IMR-90 (cell line): ENCODE data around the gene AFAP1L1. TPM values are rescaled to one million over a fixed set of nuclear protein-coding genes. Genes with fewer than 3 reads are reported as not detected.

Experiments used
- ATAC-seq: fragments of 200-7000 bp; cut with Tn5 transposase; 2 replicates; pipeline ENCODE4 v1.9.1; 2020; ENCODE audit warnings: low read depth, mild to moderate bottlenecking, moderate library complexity
- BruUV-seq: library from RNA; stranded (reverse); fragments of 400-500 nt; replicated peaks from 2 replicates; lab custom pipeline; 2021; lab: Mats Ljungman, UMichigan
- CTCF ChIA-PET: fragments of 300-600 bp; formaldehyde crosslinking; extraction: SDS; loops from one replicate; lab custom pipeline; 2021; ENCODE audit warnings: antibody characterized with exemption; lab: Yijun Ruan, JAX
- POLR2A ChIA-PET: fragments of 300-600 bp; sonication (Branson Sonifier 250); formaldehyde crosslinking; loops from one replicate; lab custom pipeline; 2022; ENCODE audit warnings: antibody characterized with exemption; ENCODE audit not compliant: unreplicated experiment; lab: Charles Lee
- DNase-seq: peaks from one replicate; pipeline ENCODE4 v3.0.0; 2013
- H2AFZ ChIP-seq: replicated peaks from 2 replicates; pipeline ENCODE3; 2013; ENCODE audit warnings: low read length, mild to moderate bottlenecking; ENCODE audit not compliant: poor library complexity
- H2AK5ac ChIP-seq: 2 replicates; pipeline ENCODE4 v1.6.1; 2013; ENCODE audit warnings: low read depth, low read length, inconsistent platforms
- H2AK9ac ChIP-seq: replicated peaks from 2 replicates; pipeline ENCODE3; 2013; ENCODE audit warnings: mild to moderate bottlenecking, low read depth, low read length, moderate library complexity; ENCODE audit not compliant: poor library complexity
- H2BK120ac ChIP-seq: 2 replicates; pipeline ENCODE4 v1.6.1; 2013; ENCODE audit warnings: low read depth, low read length, inconsistent platforms
- H2BK15ac ChIP-seq: 3 replicates; pipeline ENCODE4 v1.6.1; 2013; ENCODE audit warnings: low read depth, low read length, inconsistent platforms
- H2BK20ac ChIP-seq: 2 replicates; pipeline ENCODE4 v1.6.1; 2013; ENCODE audit warnings: low read depth, mild to moderate bottlenecking, inconsistent platforms, low read length, moderate library complexity
- H2BK5ac ChIP-seq: 2 replicates; pipeline ENCODE4 v1.6.1; 2013; ENCODE audit warnings: mild to moderate bottlenecking, low read depth, low read length, inconsistent platforms; ENCODE audit not compliant: poor library complexity, severe bottlenecking
- H3K14ac ChIP-seq: replicated peaks from 2 replicates; pipeline ENCODE4 v1.6.1; 2013; ENCODE audit warnings: low read depth, low read length, inconsistent platforms
- H3K18ac ChIP-seq: 2 replicates; pipeline ENCODE4 v1.6.1; 2013; ENCODE audit warnings: low read depth, low read length, control low read depth
- H3K23ac ChIP-seq: 2 replicates; pipeline ENCODE4 v1.6.1; 2013; ENCODE audit warnings: low read depth, low read length, inconsistent platforms
- H3K27ac ChIP-seq: 2 replicates; pipeline ENCODE4 v1.5.1; 2013; ENCODE audit warnings: mild to moderate bottlenecking, control low read depth, low read length; ENCODE audit not compliant: insufficient read depth
- H3K27me3 ChIP-seq: 2 replicates; pipeline ENCODE4 v1.6.1; 2013; ENCODE audit warnings: low read length; ENCODE audit not compliant: control insufficient read depth, insufficient read depth
- H3K36me3 ChIP-seq: 2 replicates; pipeline ENCODE4 v1.6.1; 2013; ENCODE audit warnings: low read length, mixed read lengths; ENCODE audit not compliant: control insufficient read depth, insufficient read depth
- H3K4ac ChIP-seq: 2 replicates; pipeline ENCODE4 v1.6.1; 2013; ENCODE audit warnings: low read depth, low read length, inconsistent platforms
- H3K4me1 ChIP-seq: 2 replicates; pipeline ENCODE4 v1.6.1; 2013; ENCODE audit warnings: low read length, mixed read lengths; ENCODE audit not compliant: control insufficient read depth, insufficient read depth
- H3K4me2 ChIP-seq: 2 replicates; pipeline ENCODE4 v1.6.1; 2013; ENCODE audit warnings: low read depth, mild to moderate bottlenecking, control low read depth, low read length, moderate library complexity
- H3K4me3 ChIP-seq: 2 replicates; pipeline ENCODE4 v1.5.1; 2013; ENCODE audit warnings: low read depth, mild to moderate bottlenecking, control low read depth, low read length, moderate library complexity; ENCODE audit not compliant: insufficient read depth
- H3K56ac ChIP-seq: 2 replicates; pipeline ENCODE4 v1.6.1; 2013; ENCODE audit warnings: low read length, inconsistent platforms; ENCODE audit not compliant: insufficient read depth; ENCODE audit errors: extremely low read depth
- H3K79me1 ChIP-seq, 2 experiments: 2 replicates each; pipeline ENCODE4 v1.6.1; 2013; ENCODE audit warnings: low read length in 2 of 2, inconsistent platforms in 1 of 2, low read depth in 1 of 2
- H3K9ac ChIP-seq: 2 replicates; pipeline ENCODE4 v1.6.1; 2013; ENCODE audit warnings: low read depth, low read length, control low read depth
- H3K9me1 ChIP-seq: 2 replicates; pipeline ENCODE4 v1.6.1; 2013; ENCODE audit warnings: low read length, inconsistent platforms; ENCODE audit not compliant: insufficient read depth
- H3K9me3 ChIP-seq: 2 replicates; pipeline ENCODE4 v1.6.1; 2013; ENCODE audit warnings: low read length; ENCODE audit not compliant: control insufficient read depth, insufficient read depth
- H4K20me1 ChIP-seq: 2 replicates; pipeline ENCODE4 v1.6.1; 2013; ENCODE audit warnings: low read length, inconsistent platforms; ENCODE audit not compliant: insufficient read depth
- H4K5ac ChIP-seq: 2 replicates; pipeline ENCODE4 v1.6.1; 2013; ENCODE audit warnings: mild to moderate bottlenecking, low read depth, low read length, control low read depth
- H4K8ac ChIP-seq, 2 experiments: 2 replicates each; pipeline ENCODE4 v1.6.1; 2013; ENCODE audit warnings: low read depth in 2 of 2, low read length in 2 of 2, control low read depth in 1 of 2, inconsistent platforms in 1 of 2
- H4K91ac ChIP-seq: 2 replicates; pipeline ENCODE4 v1.6.1; 2013; ENCODE audit warnings: low read depth, low read length, inconsistent platforms; ENCODE audit not compliant: insufficient read depth
- CHD1 ChIP-seq: IDR thresholded peaks from 2 replicates; pipeline ENCODE4 v1.6.1; 2012; ENCODE audit warnings: low read depth, low read length, improper control_type of control experiment
- dilution Hi-C: fragments of 300-500 bp; cut with HindIII; formaldehyde crosslinking; loops from one replicate; pipeline ENCODE4 v1.14.3; 2018; ENCODE audit warnings: low sequenced_read_pairs; ENCODE audit not compliant: unreplicated experiment
- in situ Hi-C: fragments of 300-500 bp; cut with MboI; formaldehyde crosslinking; loops from 3 replicates; pipeline ENCODE4 v1.14.3; 2019; ENCODE audit warnings: low sequenced_read_pairs, inconsistent platforms, mixed read lengths
- intact Hi-C: fragments of 100-400 bp; cut with micrococcal nuclease; formaldehyde crosslinking; loops from 2 replicates; pipeline ENCODE4 v1.10.0; 2022
- polyA plus RNA-seq, 3 experiments: library from polyadenylated mRNA; depleted of rRNA; stranded (reverse); fragments of >200 nt; gene quantifications; 2 replicates each; pipeline ENCODE4 v1.2.3, GENCODE V29; 2012; ENCODE audit warnings: low replicate concordance in 1 of 3
- total RNA-seq: library from RNA; depleted of rRNA; stranded (reverse); fragments of >200 nt; gene quantifications from 2 replicates; pipeline ENCODE4 v1.2.3, GENCODE V29; 2012

Gene AFAP1L1
- total and polyA plus RNA-seq, 2 of the 4 experiments (the other 2 are of a cell fraction), result 3.3 to 5.7 TPM

GRCh38 chr5:149235841-149236240 lies 35.8 kb upstream of the AFAP1L1 start:
- Histone ChIP-seq H3K23ac (no peak overlapping the region), H3K14ac (no peak overlapping the region), H3K56ac (no peak overlapping the region), H2AK9ac (no peak overlapping the region), H3K9me1 (peaks cover 6% of the 10 kb centered on the region), H2BK20ac (no peak overlapping the region), H3K9me3 (no peaks in the 10 kb centered on the region), H4K91ac (no peak overlapping the region), H2BK15ac (no peak overlapping the region), H3K4me3 (no peak overlapping the region), H3K79me1 (peaks cover 0 to 5% of the 10 kb centered on the region in 2 experiments; a peak in 1 of 4 replicates), H3K36me3 (peaks cover 53% of the 10 kb centered on the region), H2BK120ac (no peak overlapping the region), H3K27me3 (no peaks in the 10 kb centered on the region), H3K18ac (no peak overlapping the region), H2AFZ (no peak overlapping the region), H4K5ac (no peak overlapping the region), H3K27ac (no peak overlapping the region), H3K9ac (no peak overlapping the region), H2BK5ac (no peak overlapping the region), H3K4ac (no peak overlapping the region), H3K4me1 (no peaks in the 10 kb centered on the region), H3K4me2 (no peak overlapping the region), H2AK5ac (no peak overlapping the region), H4K20me1 (no peaks in the 10 kb centered on the region), H4K8ac (no peak overlapping the region)
- in situ Hi-C loops, result loop anchor here (10.0 to 25.0 kb wide), 2 partner anchors 501 to 799 kb away; no protein-coding TSS in a partner anchor
- DNase-seq (no peak), ATAC-seq (no peak; the same call in 1 of the 2 replicates)
- ChIA-PET CTCF (no interaction called here), POLR2A (no interaction called here)
- dilution Hi-C loops, result no loop called here
- no TSS peak for BruUV-seq
- intact Hi-C loops, result no loop called here
- TF ChIP-seq CHD1, result no peak
